Activated CD4-positive, alpha-beta T cell treated with anti-CD3 and anti-CD28 coated beads, Interleukin-2, Interleukin-4, amounts not matched to agents 100 ng/mL and 50 ng/mL, durations not matched to agents 16 hours and 8 hours (primary cell): ENCODE measurements around the gene BATF3.

Experiments used
- DNase-seq: peaks from one replicate; pipeline ENCODE4 v3.0.0-alpha.2; 2020; ENCODE audit warnings: low spot score

BATF3 gene

GRCh38 chr1:212703991-212704564, 4.4 kb upstream of the BATF3 start:
- DNase-seq, result no peak

DNA sequence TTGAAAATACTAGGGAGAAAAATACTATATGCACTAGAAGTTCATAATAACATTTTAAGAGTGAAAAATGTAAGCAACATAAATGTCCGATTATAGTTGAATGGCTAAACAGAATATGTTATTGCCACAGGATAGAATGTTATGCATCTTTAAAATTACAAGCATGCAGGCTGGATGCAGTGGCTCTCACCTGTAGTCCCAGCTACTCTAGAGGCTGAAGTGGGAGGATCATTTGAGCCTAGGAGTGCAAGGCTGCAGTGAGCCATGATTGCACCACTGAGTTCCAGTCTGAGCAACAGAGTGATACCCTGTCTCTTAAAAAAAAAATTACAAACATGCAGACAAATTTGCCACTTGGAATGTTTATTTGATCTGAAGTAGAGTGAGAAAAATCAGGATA, 3.0 kb upstream of the BATF3 start:
- DNase-seq, result no peak

- DNase-seq, result no peak
These were observed 2.3 kb upstream of the BATF3 start for GRCh38 chr1:212701910-212702309.

DNA sequence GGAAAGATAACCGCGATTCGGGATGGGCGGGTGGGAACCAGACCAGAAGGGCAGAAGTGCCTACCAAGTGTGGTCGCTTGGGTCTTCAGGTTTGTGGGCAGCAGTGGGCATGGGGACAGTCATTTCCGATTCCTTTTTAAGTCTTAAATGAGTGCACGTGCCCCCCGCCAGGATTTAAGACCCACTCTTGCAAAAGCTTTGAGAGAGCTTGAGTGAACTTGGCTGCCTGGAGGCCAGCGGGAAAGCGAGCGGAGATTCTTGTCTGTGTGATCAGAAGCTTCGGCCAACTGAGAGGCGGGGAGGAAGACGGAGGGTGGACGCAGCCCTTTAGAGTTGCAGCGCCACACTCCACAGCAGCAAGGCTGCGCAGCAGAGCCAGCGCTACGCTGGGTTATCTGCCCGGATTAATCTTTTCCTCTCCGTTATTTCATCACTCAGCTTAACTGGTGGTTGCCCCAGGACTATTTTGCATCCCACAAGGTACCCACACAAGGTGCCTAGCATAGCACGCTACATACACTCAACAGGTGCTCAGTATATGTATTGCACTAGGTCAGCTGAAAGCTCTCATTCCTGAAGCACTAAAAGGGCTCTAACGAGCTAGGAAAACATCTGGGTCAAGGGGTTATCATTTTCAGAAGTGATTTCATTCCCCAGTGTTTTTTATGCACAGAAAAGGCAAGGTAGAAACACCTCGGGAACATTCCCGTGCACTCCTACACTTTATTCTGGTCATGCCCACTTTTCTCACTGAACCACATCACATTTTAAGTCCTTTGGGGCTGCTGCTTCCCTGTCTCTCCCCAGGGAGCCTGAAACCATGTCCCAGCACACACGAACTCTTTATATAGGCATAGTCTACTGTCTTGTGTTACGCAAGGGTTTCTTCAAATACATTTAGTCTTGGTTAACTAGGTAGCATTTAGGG, 1.5 kb upstream of the BATF3 start:
- no peak for DNase-seq

DNA sequence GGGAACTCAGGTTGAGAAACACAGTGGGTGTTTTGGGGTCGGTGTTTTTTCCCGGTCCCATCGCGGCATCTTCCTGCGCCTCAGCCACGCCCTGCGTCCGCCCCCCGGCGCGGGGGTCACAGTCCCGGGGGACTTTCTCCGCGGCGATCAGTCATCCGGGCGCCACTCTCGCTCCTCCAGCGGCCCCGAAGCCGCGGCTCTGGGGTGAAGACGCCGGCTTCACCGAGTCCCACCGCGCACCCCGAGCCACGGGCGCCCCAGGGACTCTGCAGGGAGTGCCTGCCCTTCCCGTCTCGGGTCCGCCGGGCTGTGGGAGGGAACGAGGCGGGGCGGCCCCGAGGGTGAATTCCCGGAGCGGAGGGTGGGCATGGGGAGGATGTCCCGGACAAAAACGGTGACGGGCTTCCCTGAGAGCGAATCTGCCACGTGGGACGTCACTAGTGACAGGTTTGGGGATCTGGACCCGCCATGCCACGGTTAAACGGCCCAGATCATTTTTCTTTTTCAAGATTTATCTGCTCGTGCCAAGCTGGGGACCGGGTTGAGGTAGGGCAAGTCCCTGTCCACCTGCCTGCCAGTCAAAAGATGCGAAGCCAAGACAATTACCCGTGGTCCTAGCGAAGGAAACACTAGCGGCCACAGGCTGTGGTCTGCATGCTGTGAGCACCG, 717 bp upstream of the BATF3 start:
- peak; percentile 73 for DNase-seq

GRCh38 chr1:212699104-212699624, 476 bp downstream of the BATF3 start:
- peak; percentile 73 for DNase-seq

- DNase-seq, result no peak
These were observed 1.1 kb downstream of the BATF3 start for GRCh38 chr1:212698467-212699103.

- DNase-seq, result no peak
These were observed 2.8 kb downstream of the BATF3 start for GRCh38 chr1:212696721-212697331.

GRCh38 chr1:212692774-212693644, 6.6 kb downstream of the BATF3 start:
- no peak for DNase-seq

- peak; percentile 94 for DNase-seq
These were observed 8.0 kb downstream of the BATF3 start for GRCh38 chr1:212691561-212692071.

DNA sequence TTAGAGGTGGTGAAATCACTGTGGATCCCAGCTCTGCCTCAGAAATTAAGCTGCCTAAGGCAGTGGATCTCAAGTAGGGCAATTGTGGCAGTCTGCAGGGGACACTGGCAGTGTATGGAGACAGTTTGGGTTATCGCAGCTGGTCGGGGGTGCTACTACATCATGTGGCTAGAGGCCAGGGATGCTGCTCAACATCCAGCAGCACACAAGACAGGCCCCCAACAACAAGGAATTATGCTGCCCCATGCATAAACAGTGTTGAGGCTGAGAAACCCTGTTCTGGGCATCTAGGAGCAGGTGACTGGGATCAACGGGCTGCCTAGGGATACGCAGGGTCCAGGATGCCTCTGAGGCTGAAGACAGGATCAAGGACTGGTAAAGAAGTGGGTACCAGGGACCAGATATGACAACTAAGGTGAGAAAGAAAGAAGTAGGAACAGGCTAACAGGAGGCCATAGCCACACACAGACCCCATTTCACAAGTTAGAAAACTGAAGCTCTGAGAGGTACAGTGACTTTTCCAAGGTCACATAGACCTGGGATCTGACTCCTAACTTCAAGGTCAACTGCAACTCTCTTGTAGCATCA, 8.7 kb downstream of the BATF3 start:
- no peak for DNase-seq

DNA sequence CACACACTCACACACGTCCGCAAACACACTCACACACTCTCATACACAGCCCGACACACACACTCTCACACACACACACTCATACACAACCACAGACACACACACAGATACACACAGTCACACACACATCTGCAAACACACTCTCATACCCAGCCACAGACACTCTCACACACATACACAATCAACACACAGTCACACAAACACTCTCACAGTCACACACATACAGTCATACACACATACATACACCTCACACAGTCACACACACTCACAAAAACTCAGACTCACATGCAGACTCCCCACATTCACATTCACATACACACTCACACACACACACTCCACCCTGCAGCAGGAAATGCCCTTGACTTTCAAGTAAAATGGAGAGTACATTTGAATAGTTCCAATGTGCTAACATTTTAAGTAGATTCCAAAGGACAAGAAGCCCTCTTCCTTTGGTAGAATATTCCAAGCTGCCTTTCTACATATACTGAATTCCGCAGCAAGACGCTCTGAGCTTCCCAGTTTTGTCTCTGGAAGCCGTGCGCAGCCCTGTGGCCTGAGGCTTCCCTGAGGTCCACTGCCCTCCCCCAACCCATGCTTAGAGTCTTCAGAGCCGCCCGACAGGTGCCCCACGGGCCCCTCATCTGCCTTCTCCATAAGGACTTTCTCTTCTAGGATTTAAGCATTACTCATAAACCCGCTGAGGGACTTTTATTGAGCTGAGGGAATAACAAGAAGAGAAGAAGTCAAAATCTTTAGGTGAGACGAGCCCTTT, 9.7 kb downstream of the BATF3 start:
- no peak for DNase-seq

GRCh38 chr1:212689196-212689725, 10.4 kb downstream of the BATF3 start:
- DNase-seq, result no peak

DNA sequence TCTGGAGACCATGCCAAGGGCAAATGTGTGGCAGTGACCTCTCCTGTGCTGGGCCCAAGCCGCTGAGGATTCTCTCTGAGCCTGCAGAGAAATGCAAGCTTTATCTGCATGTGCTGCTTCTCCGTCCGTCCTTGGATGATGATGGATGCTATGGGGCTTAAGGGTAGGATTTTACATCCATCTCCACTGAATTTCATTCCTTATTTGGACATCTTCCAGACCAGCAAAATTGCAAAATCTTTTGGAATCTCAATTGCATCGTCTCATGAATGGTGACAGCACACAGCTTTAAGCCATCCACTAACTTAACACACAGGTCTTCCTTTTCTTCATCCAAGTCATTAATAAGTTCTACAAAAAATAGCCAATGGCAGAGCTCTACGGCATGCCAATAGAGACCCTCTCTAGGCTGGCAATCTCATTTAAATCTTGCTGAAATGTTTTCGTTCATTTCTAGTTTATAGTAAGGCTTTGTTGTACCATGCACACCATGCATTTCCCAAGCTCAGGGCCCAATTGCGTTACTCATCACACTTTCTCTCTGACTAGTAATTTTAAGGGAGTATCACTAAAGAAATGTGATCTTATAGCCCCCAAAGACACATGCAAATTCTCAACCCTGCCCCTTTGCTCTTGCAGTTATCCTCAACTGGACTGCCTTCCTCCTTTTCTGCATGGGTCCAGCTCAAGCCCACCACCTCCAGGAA, 11.1 kb downstream of the BATF3 start:
- DNase-seq, result no peak

- DNase-seq, result no peak
These were observed 11.8 kb downstream of the BATF3 start for GRCh38 chr1:212687811-212688210.

- DNase-seq, result no peak
These were observed 13.0 kb downstream of the BATF3 start for GRCh38 chr1:212686591-212686990.

- DNase-seq, result no peak
These were observed 13.6 kb downstream of the BATF3 start for GRCh38 chr1:212686069-212686468.

DNA sequence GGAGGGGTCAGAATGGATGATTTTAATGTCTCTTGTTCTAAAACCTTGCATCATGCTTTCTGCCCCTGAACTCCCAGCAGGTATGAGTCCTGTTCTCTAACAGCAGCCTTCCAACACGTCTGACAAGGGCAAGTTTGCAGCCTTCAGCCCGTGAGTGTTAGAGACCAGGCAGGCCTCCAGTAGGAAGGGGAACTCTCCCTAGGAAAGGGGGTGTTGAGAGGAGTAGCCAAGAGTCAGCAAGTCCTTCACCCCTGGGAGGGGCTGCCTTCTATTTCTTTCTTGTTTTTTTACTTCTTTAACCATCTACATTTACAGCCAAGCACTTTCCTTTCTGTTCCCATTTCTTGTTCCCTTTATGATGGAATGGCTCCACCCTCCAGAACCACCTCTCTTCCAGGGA, 14.2 kb downstream of the BATF3 start:
- DNase-seq, result no peak
